ENCODE results near the gene ERFL.
"Not testable (repeated sequence)": the region's sequence is repeated elsewhere in the genome, so short reads cannot be mapped to it uniquely, and the experiment has no call there.

Gene ERFL

DNA sequence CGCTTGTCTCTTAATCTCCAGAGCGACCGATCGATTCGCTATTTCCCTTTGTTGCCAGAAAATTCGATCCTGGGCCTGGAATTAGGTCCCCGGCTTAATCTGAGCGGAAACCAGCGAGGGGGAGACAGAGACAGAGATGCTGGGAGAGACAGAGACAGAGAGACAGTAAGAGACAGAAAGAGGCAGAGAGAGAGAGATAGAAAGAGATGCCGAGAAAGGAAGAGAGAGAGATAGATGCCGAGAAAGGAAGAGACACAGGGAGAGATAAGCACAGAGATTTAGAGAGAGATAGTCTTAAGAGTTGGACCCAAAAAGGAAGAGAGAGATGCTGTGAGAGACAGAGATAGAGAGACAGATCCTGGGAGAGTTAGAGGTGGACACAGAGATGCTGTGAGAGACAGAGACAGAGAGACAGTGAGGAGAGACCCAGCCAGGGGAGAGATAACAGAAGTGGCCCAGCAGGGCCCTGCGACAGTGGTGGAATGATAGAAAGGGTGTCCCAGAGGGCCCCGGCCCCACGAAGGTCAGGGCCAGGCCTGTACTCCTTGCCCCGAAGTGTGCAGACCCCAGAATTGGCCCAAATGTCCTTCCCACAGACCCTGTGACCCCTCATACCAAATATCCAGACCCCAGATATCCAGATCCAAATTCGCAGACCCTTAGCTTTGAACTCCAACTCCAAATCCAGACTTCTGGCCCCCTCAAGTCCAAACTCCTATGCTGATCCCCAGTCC lies 1.3 kb downstream of the ERFL start:
- no peak for DNase-seq

DNA sequence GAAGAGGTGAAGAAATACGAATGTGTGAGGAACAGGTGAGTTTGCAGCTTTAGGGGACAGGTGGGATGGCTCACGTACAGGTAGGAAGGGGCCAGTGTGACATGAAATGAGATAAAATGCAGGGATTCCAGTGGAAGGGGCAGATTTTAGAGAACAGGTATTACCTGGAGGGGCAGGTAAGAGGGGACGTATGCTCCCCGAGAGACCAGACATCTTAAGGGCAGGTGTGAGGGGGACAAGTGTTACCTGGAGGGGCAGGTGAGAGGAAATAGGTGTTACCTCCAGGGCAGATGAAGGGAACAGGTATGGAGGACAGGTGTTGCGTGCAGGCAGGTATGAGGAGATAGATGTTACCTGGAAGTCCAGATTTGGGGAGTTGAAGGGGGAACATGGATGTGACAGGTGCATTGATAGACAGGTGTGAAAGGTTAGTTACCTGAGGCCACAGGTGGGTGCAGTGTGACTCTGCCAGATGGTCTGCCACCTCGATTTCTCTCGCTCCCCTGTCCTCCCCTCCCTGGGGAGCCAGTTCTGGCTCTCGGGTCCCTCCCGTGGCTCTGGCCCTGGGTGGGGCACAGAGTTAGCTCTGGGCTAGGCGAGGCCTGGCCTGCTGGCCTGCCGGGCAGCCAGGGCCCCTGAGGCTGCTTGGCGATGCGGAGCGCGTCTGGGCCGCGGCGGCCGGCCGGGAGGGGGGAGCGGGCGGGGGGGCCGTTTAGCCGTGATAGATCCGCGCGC lies 2.1 kb downstream of the ERFL start:
- no peak for DNase-seq

DNA sequence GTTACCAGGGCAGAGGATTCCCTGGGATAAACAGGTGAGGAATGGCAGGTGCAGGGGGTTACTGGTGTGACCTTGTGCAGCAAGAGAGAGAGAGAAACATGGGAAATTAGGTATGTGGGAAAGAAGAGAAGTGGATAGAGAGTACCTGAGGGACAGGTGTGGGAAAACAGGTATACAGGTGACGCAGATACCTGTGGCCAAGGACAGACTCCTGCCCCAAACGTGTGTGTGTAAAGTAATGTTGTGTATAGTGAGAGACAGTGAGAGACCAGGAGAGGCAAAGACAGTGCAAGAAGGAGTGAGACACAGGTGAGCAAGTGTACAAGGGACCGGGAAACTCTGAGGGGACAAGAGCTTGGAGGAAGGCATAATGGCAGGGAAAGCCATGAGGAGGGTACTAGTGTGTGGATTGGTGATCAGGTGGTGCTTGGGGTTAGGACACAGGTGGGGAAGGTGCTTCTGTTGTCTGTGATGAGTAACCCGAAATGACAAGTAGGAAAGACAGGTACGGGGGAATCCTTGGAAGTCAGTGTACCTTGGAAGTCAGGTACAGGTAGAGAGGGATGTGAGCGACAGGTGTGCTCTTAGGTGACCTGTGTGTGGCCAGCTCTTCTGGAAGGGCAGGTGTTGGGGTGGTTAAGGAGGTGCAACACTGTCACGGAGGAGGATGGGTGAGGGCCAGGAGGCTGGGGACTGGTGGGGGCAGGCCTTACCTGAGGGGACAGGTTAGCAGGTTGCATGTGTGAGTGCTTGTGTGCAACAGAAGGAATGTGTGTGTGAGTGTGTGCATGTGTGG lies 2.8 kb downstream of the ERFL start:
- DNase-seq: no peak

DNA sequence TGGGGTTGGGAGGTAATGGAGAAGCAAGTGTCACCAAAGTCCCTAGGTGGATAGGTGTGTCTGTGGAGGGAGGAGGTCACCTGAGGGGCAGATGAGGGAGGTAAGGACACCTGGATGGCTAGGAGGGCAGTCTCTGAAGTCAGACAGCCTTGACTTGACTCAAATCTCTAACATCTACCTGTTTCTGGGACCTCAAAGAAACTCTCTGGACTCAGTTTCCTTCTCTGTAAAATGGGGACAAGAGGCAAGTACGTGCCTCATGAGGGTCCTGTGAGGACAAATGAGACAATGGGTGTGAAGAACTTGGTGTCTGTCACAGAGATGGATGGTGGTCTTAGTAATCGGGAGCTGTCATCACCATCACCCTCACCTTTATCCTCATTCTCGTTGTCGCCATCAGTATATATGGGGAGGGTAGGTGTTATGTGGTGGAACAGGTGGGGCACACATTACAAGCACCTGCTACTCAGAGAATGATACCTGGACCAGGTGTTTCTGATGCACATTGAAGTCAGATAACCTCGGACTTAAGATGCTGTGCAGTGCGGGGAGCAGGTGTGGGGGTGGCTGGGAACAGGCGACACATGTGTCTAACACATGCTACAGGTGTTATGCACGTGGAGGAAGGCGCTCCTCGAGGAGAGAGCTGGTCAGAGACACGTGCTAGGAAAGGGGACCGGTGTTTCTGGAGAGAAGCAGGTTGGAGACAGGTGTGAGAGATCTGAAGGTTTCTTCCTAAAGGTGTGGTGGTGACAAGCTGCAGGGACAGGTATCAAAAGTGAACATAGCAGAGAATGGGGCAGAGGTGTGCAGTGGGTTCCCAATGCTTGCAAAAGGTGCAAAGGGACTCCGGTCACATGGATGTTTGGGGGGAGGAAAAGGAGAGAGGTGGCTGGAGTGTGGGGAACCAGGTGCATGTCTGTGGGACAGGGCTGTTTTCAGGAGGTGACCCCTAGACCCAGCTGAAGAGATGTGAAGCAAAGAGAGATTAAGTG lies 3.8 kb downstream of the ERFL start:
- no peak for DNase-seq

DNA sequence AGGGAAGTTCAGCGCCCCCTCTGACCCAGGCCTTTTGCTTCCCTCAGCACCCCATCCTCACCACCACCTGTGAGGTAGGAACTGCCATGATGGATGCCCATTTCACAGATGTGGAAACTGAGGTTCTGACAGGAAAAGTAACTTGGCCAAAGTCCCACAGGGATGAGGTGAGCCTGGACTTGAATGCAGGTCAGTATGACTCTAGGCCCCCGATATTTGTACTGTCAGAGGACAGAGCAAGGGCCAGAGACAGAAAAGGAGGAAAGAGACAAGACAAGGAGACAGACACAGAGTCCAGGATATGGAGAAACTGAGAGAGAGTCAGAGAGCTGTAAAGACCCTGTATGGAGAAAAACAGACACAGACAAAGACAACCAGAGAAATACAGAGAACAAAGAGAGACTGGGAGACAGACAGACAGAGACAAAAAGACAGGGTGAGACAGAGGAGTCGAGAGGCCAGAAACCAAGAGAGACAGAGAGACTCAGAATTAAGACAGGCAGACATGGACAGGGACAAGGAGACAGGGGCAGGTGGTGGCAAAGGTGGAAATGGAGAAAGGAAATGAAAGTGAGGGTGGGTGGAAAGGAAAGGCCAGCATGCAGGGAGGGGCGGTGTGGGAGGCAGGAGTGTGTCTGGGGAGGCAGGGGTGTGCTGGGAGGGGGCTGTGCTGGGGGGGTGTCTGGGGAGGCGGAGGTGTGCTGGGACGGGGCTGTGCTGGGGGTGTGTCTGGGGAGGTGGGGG lies 5.0 kb downstream of the ERFL start:
- DNase-seq: no peak

DNA sequence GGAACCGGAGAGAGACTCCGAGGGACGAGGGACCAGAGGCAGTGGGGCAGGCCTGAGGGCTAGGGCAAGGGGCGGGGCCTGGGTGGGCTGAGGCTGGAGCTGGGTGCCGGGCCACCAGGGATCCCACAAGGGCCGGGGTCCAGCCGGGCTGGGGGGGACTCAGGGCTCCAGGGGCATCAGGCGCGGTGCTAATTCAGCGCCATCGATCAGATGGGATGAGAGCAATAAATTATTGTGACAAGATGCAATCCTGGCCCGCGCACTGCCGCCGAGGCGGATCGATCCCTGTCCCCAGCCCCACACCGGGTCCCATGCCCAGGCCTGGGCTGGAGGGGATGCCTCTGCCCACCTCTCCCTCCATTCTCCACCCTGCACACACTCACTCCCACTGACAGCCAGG lies 5.7 kb downstream of the ERFL start:
- no peak for DNase-seq

DNA sequence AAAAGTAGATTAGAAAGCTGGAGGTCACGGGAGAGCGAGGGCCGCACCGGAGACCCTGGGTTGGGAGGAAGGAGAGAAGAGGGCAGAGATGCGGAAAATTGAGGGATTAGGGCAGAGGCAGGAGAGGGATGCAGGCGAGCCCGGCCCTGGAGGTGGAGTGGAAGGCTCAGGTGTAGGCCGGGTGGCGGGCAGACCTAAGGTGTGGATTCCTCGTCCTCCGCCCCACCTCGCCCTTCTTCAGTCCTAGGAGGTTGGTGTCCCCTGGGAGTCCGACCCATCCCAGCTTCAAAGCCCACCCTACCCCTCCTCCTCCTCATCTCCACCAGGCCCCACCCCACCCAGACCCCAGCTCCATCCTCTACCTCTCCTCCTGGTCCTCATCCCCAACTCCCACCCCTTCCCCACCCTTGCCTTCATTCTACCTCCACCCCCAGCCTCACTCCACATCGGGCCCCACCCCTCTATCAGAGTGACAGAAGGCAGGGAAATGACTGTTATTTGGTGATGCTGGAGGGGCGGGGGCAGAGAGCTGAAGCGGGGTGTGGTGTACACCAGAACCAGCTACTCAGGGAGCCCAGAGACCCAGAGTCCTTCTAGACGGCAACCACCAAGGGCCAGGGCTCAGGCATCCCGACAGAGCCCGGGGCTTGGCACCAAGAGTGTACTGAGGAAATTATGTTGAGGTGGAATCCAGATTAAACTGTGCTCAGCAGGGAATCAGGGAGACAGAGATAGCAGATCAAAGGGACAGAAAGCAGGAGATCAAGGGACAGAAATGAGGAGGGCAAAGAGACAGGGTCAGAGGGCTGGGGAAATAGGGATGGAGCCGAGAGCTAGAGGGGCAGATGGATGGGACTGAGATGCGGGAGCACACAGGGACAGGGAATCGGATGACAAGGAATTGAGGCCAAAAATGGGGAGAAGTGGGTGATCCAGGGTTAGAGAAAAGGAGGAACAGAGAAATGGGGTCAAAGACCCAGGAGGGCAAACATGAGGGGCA lies 6.4 kb downstream of the ERFL start:
- DNase-seq: no peak

DNA sequence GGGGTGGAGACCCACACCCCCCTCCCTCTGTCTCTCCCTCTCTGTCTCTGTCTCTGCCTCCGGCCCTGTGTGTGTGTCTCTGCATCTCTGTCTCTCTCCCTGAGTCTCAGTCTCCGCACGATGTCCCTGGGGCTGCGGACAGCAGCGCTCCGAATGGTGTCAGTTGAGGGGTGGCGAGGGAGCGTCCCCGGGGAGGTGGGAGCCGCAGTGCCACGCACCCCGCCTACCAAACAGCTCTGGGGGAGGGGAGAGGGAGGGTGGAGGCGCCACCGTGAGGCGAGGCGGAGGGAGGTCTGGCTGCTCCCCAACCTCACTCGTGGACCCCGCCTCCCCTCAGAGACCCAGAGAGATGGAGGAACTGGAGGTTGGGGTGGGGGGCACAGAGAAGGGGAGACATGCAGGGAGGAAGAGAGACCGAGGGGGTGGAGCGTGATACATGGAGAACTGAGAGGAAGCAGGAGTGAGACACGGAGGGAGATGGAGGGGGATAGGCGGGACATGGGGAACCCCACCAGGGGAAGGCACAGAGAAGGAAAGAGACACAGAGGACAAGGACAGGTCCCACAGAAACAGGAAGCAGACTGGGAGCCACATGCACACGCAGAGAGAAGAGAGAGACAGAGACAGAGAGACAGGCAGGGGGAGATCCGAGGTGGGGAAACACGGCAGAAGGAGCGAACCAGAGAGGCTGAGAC lies 7.2 kb downstream of the ERFL start:
- no peak for DNase-seq

DNA sequence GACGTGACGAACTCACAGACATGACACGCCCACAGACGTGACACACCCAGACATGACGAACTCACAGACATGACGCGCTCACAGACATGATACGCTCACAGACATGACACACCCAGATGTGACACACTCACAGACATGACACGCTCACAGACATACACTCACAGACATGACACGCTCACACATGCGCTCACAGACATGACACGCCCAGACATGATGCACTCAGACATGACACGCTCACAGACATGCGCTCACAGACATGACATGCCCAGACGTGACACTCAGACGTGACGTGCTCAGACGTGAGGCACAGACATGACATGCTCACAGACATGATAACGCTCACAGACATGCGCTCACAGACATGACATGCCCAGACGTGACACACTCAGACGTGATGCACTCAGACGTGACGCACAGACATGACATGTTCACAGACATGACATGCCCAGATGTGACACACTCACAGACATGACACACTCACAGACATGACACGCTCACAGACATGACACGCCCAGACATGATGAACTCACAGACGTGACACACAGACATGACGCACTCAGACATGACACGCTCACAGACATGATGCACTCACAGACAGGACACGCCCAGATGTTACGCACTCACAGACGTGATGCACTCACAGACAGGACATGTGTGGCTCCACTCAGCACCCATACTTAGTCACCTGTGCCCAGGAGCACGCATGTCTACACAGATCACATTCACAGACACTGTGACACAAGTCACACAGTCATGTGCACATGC lies 8.1 kb downstream of the ERFL start:
- DNase-seq: no peak

DNA sequence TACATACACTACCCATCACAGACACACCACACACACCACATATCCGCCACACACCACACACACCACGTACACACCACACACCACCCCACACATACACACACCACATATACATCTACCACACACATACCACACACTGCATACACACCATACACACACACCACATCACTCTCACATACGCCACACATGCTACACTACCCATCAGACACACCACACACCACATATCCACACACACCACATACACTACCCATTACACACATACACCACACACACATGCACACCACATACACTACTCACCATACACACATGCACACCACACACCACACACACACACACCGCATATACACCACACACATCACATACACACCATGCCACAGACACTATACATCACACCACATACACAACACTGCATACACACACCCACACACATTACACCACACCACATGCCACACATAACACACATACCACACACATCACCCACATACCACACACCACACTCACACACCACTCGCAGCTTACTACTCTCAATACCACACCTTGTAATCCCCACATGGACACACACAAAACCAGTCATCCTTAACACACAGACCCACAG lies 9.5 kb downstream of the ERFL start:
- no peak for DNase-seq

DNA sequence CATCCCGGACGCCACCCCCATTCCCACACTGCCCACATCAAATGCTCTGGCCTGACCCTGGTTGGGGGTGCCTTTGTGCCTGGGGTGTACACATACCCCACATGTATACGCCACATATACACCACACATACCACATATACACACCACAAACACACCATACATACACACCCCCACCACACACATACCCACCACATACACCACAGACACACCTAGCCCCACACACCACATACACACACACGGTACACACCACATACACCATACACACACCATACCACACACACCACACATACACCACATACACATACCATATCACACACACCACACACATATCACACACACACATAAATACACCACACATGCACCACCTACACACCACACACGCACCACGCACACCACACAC lies 10.2 kb downstream of the ERFL start:
- no peak for DNase-seq

DNA sequence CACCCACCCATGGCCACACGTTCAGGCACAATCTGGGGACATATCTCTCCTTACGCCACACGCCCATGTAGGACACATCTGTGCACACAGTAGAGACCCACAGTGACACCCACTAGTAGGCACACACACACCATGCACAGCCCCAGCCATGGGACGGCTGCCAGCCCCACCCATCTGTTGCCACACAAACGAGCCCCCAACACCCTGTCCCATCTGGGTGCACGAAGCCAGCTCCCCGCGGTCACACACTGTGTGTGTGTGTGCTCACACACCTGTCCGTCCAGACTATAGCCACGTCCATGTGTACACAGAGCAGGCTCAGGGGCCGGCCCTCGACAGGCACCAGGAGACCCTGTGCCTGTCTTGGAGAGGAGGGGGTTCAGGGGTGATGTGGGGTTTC lies 10.6 kb downstream of the ERFL start:
- DNase-seq: no peak

DNA sequence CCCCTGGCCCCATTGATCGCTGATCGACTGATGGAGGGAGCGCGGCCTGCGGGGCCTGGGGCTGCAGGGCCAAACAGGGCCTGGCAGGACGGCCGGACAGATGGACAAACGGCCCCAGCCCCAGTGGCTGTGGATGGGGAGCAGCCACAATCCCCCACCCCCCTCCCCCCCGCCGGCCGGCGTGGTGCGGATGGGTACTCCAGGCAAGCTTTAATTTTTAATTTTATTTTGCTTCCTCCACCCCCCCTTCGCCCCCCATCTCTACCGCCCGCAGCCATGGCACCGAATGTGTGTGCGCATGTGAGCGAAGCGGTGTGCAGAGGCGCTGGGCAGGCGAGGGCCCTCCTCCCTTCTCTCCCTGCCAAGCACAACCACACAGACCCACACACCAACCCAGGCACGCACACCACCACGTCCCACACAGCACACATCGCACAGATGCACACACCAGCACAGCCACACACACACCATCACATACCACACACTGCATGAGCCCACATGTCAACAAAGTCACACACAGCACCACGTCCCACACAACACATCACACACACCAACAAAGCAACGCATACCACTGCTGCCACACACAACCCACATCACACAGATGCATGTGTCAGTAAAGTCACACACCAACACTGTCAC lies 12.4 kb downstream of the ERFL start:
- DNase-seq: no peak

DNA sequence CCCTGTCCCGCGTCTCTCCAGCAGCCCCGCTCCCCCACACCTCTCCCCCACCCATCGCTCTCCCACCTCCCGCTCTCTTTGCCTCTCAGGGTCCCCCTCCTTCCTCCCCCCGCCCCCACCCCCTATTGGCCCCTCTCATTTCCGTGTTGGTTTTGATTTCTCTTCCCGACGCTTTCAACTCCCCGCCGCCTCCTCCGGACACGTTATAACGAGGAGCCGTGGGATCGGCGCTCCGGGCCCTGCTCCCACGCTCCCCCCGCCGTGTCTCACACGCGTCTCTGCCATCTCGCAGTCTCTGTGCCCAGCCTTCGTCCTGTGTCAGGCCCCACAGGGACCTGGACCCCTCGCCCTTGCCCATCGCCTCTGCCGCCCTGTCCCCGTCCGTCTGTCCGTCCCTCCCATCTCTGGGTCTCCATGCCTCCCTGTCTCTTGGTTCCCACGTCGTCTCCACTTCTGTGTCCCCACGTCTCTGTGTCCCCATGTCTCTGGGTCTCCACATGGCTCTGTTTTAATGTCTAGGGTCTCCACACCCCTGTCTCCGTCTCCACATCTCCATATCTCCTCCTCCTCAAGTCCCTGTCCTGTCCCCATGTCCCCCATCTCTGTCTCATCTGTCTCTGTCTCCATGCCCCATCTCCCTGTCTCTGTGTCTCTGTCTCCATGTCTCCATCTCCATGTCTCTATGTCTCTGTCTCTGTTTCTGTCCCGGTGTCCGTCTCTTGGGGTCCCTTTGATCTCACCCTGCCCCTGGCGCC lies 13.1 kb downstream of the ERFL start:
- DNase-seq: no peak

DNA sequence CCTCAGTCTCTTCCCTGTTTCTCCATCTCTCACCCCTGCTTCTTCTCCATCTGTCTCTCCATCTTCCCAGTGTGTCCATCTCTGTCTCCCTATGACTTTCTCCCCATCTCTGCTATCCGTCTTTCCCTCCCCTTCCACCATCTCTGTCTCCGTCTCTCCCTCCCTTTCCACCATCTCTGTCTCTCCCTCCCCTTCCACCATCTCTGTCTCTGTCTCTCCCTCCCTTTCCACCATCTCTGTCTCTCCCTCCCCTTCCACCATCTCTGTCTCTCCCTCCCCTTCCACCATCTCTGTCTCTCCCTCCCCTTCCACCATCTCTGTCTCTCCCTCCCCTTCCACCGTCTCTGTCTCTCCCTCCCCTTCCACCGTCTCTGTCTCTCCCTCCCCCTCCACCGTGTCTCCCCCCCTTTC lies 13.8 kb downstream of the ERFL start:
- DNase-seq: not testable (repeated sequence)

DNA sequence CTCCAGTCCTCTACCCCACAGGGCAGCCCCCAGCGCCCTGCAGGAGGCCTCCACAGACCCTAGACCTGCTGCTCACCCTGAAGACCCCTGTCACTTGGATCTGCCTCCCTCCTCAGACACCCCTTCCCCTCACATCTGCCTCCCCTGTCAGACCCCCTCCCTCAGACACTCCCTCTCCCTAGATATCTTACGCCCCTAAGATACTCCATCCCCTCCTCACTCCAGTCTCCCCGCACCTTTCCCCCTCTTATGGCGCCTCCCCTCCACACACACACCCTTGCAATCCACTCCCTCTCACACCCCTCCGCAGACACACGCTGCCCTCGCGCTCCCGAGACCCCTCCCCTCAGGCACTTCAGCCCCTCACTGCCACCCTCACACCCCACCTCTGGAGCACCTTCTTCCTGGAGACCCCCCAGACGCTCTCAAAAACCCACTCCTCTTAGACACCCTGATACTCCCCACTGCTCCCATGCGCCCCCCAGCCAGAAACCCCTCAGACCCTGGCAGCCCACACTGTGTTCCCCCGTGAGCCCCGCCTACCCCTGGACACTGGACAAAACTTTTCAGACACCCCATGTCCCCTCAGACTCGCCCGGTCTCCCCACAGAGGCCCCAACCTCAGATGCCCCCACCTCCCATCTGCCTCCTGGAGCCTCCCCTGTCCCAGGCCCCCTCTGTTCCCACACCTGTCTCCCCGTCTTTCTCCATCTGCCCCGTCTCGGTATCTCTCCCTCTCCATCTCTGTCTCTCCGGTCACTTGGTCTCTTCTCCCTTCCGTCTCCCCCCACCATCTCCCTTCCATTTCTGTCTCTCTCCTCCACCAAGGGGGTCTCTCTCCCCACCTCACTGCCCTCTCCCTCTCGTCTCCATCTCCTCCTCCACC lies 14.5 kb downstream of the ERFL start:
- DNase-seq: no peak

Data from T1000 (cell line).